ENCODE results near the gene ATXN3. TPM values are rescaled to one million over a fixed set of nuclear protein-coding genes. Genes with fewer than 3 reads are reported as not detected.
"Not testable (repeated sequence)": the region's sequence is repeated elsewhere in the genome, so short reads cannot be mapped to it uniquely, and the experiment has no call there.

The ATXN3 gene
- total RNA-seq, 1 experiment from 2014 or later = 18.9 TPM

DNA sequence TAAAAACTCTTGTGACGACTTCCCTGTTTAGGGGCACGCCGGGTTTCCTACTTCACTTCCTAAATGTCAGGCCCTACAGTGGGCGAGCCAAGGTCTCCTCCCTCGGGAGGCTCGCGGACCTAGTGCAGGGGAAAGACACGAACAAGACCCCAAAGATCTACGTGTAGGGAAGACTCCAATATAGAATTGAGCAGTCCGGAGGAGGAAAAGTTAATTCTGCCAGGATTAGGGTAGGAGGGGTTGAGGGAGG, 564 bp downstream of the ATXN3 start:
- no peak for DNase-seq
- peak overlapping the region; percentile 90 for H3K4me3 ChIP-seq (ENCODE audit: insufficient read depth, low read depth, low read length)

DNA sequence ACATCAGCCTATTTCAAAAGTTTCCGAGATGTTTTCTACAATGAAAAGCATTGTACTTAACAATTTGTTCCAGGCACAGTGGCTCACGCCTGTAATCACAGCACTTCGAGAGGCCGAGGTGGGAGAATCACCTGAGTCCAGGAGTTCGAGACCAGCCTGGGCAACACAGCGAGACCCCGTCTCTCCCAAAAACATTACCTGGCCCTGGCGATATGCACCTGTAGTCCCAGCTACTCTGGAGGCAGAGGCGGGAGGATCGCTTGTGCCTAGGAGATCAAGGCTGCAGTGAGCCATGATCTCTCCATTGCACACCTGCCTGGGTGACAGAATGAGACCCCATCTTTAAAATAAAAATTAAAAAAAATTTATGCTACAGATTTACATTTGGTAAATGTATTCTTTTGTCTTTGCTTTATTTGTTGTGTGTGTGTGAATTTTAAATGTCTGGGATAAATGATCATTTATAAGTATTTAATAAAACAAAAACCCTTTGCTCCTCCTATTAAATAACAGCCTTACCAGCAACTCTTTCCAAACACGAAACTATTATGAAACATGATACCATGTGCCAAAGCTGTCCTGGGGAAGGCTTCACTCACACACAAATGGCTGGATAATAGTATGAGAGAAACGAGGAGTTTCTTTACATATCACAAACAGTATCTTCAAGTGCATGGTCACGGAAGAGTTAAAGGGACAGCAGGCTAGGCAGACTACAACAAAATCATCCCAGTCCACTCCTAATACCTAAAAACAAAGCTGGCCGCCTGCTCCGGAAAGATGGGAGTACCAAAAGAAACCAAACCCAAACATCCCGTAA, 1.1 kb downstream of the ATXN3 start:
- DNase-seq = no peak
- Histone ChIP-seq H3K36me3 (replicated peaks; ENCODE audit: control insufficient read depth, insufficient read depth, low read length) (no peaks in the 10 kb centered on the region), H3K27me3 (ENCODE audit: control insufficient read depth, insufficient read depth, low read length) (no peaks in the 10 kb centered on the region), H3K4me3 (ENCODE audit: insufficient read depth, low read depth, low read length) (peak overlapping the region; percentile 90)

More for the DNA sequence above, 564 bp downstream of the ATXN3 start:
- Histone ChIP-seq H3K36me3 (replicated peaks; ENCODE audit: control insufficient read depth, insufficient read depth, low read length) (no peaks in the 10 kb centered on the region), H3K27me3 (ENCODE audit: control insufficient read depth, insufficient read depth, low read length) (no peaks in the 10 kb centered on the region)

DNA sequence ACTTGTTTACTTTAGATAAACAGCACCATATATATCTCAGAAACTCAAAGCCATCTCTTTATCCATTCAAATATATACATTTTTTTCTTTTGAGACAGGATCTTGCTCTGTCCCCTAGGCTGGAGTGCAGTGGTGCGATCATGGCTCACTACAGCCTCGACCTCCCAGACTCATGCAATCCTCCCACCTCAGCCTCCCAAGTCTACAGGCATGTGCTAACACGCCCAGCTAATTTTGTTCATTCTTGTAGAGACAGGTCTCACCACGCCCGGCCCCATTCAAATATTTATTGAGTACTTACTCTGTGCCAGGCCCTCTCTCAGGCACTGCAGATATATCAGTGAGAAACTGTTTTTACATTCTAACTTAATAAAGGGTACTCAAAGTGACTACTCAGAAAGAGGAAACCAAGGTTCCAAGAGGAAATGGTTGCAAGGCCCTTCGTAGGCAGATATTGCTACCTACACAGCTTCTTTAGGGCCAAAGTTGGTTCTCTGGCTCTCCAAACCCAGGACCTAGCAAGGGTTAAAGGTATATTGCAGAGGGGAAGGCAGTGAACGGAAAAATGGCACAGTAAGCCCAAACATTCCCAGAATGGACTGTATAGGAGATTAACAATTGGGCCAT, 2.9 kb downstream of the ATXN3 start:
- Histone ChIP-seq H3K27me3 (ENCODE audit: control insufficient read depth, insufficient read depth, low read length) (no peaks in the 10 kb centered on the region), H3K36me3 (replicated peaks; ENCODE audit: control insufficient read depth, insufficient read depth, low read length) (no peaks in the 10 kb centered on the region), H3K4me3 (ENCODE audit: insufficient read depth, low read depth, low read length) (no peak overlapping the region)
- DNase-seq = no peak

DNA sequence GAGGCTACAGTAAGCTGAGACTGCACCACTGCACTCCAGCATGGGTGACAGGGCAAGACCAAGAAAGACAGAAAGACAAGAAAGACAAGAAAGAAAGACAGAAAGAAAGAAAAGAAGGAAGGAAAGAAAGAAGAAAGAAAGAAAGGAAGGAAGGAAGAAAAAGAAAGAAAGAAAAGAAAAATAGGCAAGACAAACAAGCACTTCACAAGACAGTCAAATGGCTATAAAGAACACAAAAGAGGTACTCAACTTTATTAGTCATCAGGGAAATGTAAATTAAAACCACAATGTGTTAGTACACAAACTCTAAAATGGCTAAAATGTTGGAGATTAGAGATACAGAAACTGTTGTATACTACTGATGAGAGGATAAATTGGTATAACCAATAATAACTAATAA, 6.6 kb downstream of the ATXN3 start:
- no peak for DNase-seq
- H3K36me3 ChIP-seq (replicated peaks; ENCODE audit: control insufficient read depth, insufficient read depth, low read length) = peaks cover 1% of the 10 kb centered on the region
- H3K4me3 ChIP-seq (ENCODE audit: insufficient read depth, low read depth, low read length) = no peak overlapping the region
- H3K27me3 ChIP-seq (ENCODE audit: control insufficient read depth, insufficient read depth, low read length) = no peaks in the 10 kb centered on the region

DNA sequence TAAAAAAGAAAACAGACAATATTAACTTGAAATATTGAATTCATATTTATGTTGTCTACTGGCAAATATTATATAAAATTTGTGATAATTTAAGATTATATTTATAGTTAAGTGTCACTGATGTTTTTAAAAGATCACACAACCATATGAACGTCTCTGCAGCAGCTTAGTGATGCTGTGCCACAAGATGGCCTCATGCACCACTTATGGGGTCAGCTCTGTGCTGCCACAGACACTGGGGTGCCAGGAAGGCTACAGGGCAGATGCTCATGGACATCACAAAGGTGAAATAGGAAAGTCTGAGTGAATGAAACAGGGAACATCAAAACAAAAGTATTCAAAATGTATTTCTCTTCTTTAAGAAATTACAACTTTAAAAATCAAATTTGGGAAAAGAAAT, 13.1 kb downstream of the ATXN3 start:
- DNase-seq = peak; percentile 27
- no peak overlapping the region for H3K4me3 ChIP-seq (ENCODE audit: insufficient read depth, low read depth, low read length)
- peaks cover 4% of the 10 kb centered on the region for H3K36me3 ChIP-seq (replicated peaks; ENCODE audit: control insufficient read depth, insufficient read depth, low read length)
- H3K27me3 ChIP-seq (ENCODE audit: control insufficient read depth, insufficient read depth, low read length) = no peaks in the 10 kb centered on the region

DNA sequence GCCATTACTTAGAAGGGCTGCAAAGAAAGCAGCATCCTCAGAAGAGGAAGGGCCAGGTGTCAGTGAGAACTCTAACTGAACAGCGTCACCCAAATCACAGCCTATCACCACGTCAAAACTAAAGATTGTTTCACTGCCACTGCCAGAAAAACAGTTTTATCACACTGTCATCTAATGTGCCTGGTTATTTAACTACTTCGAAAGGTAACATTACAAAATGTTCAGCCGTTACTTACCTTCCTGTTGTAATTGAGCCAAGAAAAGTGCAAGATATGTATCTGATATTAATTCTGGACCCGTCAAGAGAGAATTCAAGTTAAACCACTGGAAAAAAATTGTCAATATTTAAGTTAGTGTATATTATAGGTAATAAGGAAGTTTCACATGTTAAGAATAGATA, 17.9 kb downstream of the ATXN3 start:
- DNase-seq = no peak
- H3K36me3 ChIP-seq (replicated peaks; ENCODE audit: control insufficient read depth, insufficient read depth, low read length) = peaks cover 7% of the 10 kb centered on the region
- H3K4me3 ChIP-seq (ENCODE audit: insufficient read depth, low read depth, low read length) = no peak overlapping the region
- no peaks in the 10 kb centered on the region for H3K27me3 ChIP-seq (ENCODE audit: control insufficient read depth, insufficient read depth, low read length)

DNA sequence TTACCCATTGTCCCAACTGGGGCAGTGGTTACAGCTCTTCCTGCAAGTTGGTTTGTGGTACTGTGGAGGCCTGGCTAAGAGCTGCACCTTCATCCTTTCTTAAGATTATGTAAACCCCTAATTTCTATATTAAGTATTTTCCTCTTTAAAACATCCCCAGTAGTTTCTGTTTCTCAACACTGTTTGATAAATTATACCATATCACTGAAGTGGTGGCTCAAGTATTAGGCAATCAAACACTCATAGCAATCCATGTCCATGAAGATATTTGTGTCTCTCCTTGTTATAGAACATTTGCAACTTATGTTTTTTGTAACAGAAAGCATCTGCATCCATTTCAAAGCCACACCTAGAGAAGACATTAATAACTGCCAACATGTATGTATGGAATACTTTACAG, 31.8 kb downstream of the ATXN3 start:
- no peak for DNase-seq
- H3K36me3 ChIP-seq (replicated peaks; ENCODE audit: control insufficient read depth, insufficient read depth, low read length) = peaks cover 7% of the 10 kb centered on the region
- H3K27me3 ChIP-seq (ENCODE audit: control insufficient read depth, insufficient read depth, low read length) = no peaks in the 10 kb centered on the region
- no peak overlapping the region for H3K4me3 ChIP-seq (ENCODE audit: insufficient read depth, low read depth, low read length)

DNA sequence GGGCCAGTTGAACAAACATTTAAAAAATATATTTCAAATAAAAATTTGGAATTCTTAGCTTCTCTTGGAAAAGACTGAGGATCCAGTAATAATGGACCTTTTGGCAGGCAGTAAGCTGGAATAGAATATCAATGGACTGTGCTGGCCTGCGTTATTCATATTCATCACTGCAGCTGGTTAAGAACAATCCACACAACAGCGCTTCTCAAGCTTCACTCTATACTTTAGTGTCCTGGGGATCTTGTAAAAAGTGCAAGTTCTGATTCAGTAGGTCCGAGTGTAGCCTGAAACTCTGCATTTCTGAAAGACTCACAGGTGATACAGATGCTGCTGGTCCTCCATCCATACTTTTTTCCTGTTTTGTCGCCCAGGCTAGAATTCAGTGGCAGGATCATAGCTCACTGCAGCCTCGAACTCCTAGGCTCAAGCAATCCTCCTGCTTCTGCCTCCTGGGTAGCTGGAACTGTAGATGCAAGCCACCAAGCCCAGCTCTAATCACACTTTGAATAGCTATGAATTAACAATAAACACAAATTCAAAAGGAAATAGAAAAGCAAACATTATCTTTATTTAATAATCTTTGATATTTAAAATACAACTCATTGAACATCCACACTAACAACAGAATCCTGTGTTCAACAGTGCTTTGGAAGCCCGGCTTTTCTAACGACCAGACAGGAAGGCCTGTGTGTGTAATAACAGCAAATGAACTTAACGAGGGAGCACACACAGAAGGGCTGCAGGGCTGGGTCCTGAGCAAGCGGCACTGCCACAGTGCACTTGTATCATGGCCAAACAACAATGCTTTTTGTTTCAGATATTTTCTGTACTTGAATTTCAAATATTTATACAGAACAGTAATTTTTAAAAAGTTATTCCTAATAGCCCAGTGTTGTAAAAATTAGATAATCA, 48.1 kb downstream of the ATXN3 start:
- Histone ChIP-seq H3K4me3 (ENCODE audit: insufficient read depth, low read depth, low read length) (no peak overlapping the region), H3K27me3 (ENCODE audit: control insufficient read depth, insufficient read depth, low read length) (no peaks in the 10 kb centered on the region), H3K36me3 (replicated peaks; ENCODE audit: control insufficient read depth, insufficient read depth, low read length) (no peaks in the 10 kb centered on the region)
- peak; percentile 19 for DNase-seq

DNA sequence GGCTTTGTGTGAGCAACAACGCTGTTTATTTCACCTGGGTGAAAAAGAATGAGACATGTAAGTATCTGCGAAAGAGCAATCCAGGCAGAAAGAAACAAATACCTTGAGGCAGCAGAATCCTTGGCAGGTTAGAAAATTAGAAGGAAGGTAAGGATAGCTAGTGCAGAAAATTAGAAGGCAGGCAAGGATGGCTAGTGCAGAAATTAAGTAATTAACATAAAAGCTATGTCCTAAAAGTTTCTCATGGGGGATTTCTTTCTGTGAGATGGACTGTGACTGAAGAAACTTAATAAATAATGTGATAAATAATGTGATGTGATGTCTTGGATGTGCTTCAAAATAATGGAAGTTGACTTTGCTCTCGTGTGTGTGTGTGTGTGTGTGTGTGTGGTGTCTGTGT, 56.6 kb downstream of the ATXN3 start:
- no peak for DNase-seq
- H3K4me3 ChIP-seq (ENCODE audit: insufficient read depth, low read depth, low read length) = no peak overlapping the region
- no peaks in the 10 kb centered on the region for H3K27me3 ChIP-seq (ENCODE audit: control insufficient read depth, insufficient read depth, low read length)
- no peaks in the 10 kb centered on the region for H3K36me3 ChIP-seq (replicated peaks; ENCODE audit: control insufficient read depth, insufficient read depth, low read length)

DNA sequence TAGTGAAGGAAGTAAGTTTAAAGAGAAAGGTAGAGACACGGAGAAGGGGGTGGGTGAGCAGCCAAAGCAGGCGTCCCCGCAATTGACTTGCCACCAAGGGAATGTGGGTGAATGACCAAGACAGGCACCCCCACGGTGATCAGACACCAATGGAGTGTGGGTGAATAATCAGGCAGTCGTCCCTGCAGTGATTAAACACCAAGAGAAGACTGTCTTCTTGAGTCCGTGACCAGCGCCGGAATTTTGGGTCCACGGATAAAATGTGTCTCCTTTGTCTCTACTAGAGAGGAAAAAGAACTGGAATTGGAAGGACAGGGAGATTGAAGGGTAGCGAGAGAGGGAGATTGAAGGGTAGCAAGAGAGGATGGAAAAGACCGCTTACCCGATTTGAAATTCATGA, 57.2 kb downstream of the ATXN3 start:
- not testable (repeated sequence) for H3K27me3 ChIP-seq (ENCODE audit: control insufficient read depth, insufficient read depth, low read length); H3K36me3 ChIP-seq (replicated peaks; ENCODE audit: control insufficient read depth, insufficient read depth, low read length); H3K4me3 ChIP-seq (ENCODE audit: insufficient read depth, low read depth, low read length); DNase-seq

DNA sequence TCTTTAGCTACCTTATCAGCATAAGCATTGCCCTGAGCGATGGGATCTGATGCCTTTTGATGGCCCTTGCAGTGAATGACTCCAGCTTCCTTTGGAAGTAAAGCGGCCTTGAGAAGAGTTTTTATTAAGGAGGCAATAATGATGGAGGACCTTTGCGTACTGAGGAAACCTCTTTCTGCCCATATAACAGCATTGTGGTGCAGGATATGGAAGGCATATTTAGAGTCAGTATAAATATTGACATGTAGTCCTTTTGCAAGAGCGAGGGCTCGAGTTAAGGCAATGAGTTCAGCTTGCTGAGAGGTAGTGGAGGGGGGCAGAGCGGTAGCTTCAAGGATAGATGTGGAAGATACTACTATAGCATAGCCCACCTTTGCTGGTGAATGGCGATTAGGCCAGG, 60.5 kb downstream of the ATXN3 start:
- DNase-seq; H3K27me3 ChIP-seq (ENCODE audit: control insufficient read depth, insufficient read depth, low read length); H3K4me3 ChIP-seq (ENCODE audit: insufficient read depth, low read depth, low read length); H3K36me3 ChIP-seq (replicated peaks; ENCODE audit: control insufficient read depth, insufficient read depth, low read length): not testable (repeated sequence)

DNA sequence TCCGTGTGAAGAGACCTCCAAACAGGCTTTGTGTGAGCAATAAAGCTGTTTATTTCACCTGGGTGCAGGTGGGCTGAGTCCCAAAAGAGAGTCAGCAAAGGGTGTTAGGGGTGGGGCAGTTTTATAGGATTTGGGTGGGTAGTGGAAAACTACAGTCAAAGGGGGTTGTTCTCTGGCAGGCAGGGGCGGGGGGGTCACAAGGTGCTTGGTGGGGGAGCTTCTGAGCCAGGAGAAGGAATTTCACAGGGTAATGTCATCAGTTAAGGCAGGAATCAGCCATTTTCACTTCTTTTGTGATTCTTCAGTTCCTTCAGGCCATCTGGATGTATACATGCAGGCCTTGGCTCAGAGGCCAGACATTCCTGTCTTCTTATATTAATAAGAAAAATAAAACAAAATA, 64.6 kb downstream of the ATXN3 start:
- H3K36me3 ChIP-seq (replicated peaks; ENCODE audit: control insufficient read depth, insufficient read depth, low read length); H3K27me3 ChIP-seq (ENCODE audit: control insufficient read depth, insufficient read depth, low read length); DNase-seq; H3K4me3 ChIP-seq (ENCODE audit: insufficient read depth, low read depth, low read length): not testable (repeated sequence)

DNA sequence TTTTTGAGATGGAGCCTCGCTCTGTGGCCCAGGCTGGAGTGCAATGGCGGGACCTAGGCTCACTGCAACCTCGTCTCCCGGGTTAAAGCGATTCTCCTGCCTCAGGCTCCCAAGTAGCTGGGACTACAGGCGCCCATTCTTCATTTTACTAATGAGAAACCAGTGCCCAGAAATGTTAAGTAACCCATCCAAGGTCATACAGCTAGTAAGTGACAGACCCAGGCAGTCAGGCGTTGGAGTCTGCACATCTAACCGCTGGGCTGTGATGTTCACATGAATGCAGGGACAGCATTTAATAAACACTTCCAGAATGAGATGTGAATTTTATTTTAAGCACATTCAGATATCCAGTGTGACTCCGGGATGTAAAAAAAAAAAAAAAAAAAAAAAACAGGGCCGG, 65.2 kb downstream of the ATXN3 start:
- H3K27me3 ChIP-seq (ENCODE audit: control insufficient read depth, insufficient read depth, low read length) = no peaks in the 10 kb centered on the region
- no peak for DNase-seq
- no peaks in the 10 kb centered on the region for H3K36me3 ChIP-seq (replicated peaks; ENCODE audit: control insufficient read depth, insufficient read depth, low read length)
- no peak overlapping the region for H3K4me3 ChIP-seq (ENCODE audit: insufficient read depth, low read depth, low read length)

DNA sequence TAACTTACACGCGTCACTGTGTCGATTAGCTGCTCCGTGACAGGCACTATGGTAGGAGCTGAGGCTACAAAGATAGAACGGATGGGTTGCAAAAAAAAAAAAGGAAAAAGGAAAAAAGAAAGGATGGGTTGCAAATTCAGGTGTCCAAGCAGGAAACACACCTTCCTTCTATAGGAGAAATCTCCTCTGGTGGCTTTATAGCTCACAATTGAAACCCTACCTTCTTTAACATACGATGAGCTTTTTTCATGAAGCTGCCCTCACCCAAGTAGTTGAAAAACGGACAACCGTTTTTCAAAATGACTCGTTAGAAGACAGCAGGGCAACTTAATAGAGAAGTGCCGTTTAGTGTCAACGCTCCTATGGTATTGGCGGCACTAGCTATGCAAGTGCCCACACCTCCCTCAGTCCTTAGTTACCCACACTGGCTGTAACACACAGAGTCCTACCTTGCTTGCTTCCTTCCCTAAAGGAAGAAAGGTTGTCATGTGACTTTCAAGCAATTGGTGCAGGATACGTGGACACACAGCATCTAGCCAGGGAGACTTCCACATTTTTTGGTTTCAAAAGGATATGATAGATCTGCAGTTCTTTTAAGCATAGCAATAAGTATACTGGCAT, 65.8 kb downstream of the ATXN3 start:
- DNase-seq = peak; percentile 49
- Histone ChIP-seq H3K36me3 (replicated peaks; ENCODE audit: control insufficient read depth, insufficient read depth, low read length) (no peaks in the 10 kb centered on the region), H3K27me3 (ENCODE audit: control insufficient read depth, insufficient read depth, low read length) (no peaks in the 10 kb centered on the region), H3K4me3 (ENCODE audit: insufficient read depth, low read depth, low read length) (peak overlapping the region; percentile 85)

Measured in H7 (cell line).